Central memory CD8-positive, alpha-beta T cell (primary cell): ENCODE measurements around the gene CGNL1.

Source experiments
- ATAC-seq: fragments of 150-1000 bp; cut with Tn5 transposase; replicated peaks from 2 replicates; pipeline ENCODE4 v1.10.0; 2022; ENCODE audit warnings: mild to moderate bottlenecking, moderate FRiP score, moderate number of reproducible peaks; ENCODE audit not compliant: poor library complexity, severe bottlenecking; ENCODE audit errors: extremely low read depth
- DNase-seq, 2 donors: peaks; one replicate each; pipeline ENCODE4 v3.0.0; 2021; ENCODE audit warnings: low spot score in 2 of 2
- H3K27ac Mint-ChIP-seq: one replicate; pipeline ENCODE4 v1.8.0; 2022; ENCODE audit warnings: low read depth, mild to moderate bottlenecking, moderate library complexity, mixed read lengths
- H3K27me3 Mint-ChIP-seq: one replicate; pipeline ENCODE4 v1.8.0; 2022; ENCODE audit warnings: mixed read lengths
- H3K36me3 Mint-ChIP-seq: one replicate; pipeline ENCODE4 v1.8.0; 2022; ENCODE audit warnings: mild to moderate bottlenecking, moderate library complexity, mixed read lengths; ENCODE audit not compliant: insufficient read depth
- H3K4me1 Mint-ChIP-seq: one replicate; pipeline ENCODE4 v1.8.0; 2022; ENCODE audit warnings: mixed read lengths
- H3K4me3 Mint-ChIP-seq: one replicate; pipeline ENCODE4 v1.8.0; 2022; ENCODE audit warnings: mild to moderate bottlenecking, moderate library complexity, mixed read lengths
- H3K9me3 Mint-ChIP-seq: one replicate; pipeline ENCODE4 v1.8.0; 2022; ENCODE audit warnings: mixed read lengths

CGNL1 gene

GRCh38 chr15:57578288-57578900, 202.1 kb downstream of the CGNL1 start:
- Mint-ChIP-seq H3K27me3 (peaks cover 77% of the 10 kb centered on the region), H3K9me3 (peaks cover 8% of the 10 kb centered on the region), H3K4me1 (no peaks in the 10 kb centered on the region)

GRCh38 chr15:57580428-57580827, 204.1 kb downstream of the CGNL1 start:
- Mint-ChIP-seq H3K9me3 (peaks cover 10% of the 10 kb centered on the region), H3K27me3 (peaks cover 82% of the 10 kb centered on the region), H3K4me1 (no peaks in the 10 kb centered on the region), H3K27ac (no peak overlapping the region), H3K36me3 (peaks cover 2% of the 10 kb centered on the region), H3K4me3 (no peak overlapping the region)
- ATAC-seq (no peak), DNase-seq (no peak)

More at GRCh38 chr15:57578288-57578900, 202.1 kb downstream of the CGNL1 start:
- no peak for DNase-seq
- ATAC-seq, result no peak
- H3K4me3 Mint-ChIP-seq, result no peak overlapping the region
- H3K27ac Mint-ChIP-seq, result no peak overlapping the region
- peaks cover 2% of the 10 kb centered on the region for H3K36me3 Mint-ChIP-seq

GRCh38 chr15:57580866-57581265, 204.6 kb downstream of the CGNL1 start:
- ATAC-seq, result no peak
- H3K36me3 Mint-ChIP-seq, result peaks cover 2% of the 10 kb centered on the region
- no peak overlapping the region for H3K4me3 Mint-ChIP-seq
- peaks cover 82% of the 10 kb centered on the region for H3K27me3 Mint-ChIP-seq
- no peak overlapping the region for H3K27ac Mint-ChIP-seq
- H3K4me1 Mint-ChIP-seq, result no peaks in the 10 kb centered on the region
- peaks cover 10% of the 10 kb centered on the region for H3K9me3 Mint-ChIP-seq
- no peak for DNase-seq

- no peak for ATAC-seq
- H3K4me1 Mint-ChIP-seq, result no peaks in the 10 kb centered on the region
- peaks cover 10% of the 10 kb centered on the region for H3K9me3 Mint-ChIP-seq
- H3K36me3 Mint-ChIP-seq, result peaks cover 2% of the 10 kb centered on the region
- no peak for DNase-seq
- H3K4me3 Mint-ChIP-seq, result no peak overlapping the region
- peaks cover 77% of the 10 kb centered on the region for H3K27me3 Mint-ChIP-seq
- no peak overlapping the region for H3K27ac Mint-ChIP-seq
These were observed 205.8 kb downstream of the CGNL1 start for GRCh38 chr15:57582090-57582489.

DNA sequence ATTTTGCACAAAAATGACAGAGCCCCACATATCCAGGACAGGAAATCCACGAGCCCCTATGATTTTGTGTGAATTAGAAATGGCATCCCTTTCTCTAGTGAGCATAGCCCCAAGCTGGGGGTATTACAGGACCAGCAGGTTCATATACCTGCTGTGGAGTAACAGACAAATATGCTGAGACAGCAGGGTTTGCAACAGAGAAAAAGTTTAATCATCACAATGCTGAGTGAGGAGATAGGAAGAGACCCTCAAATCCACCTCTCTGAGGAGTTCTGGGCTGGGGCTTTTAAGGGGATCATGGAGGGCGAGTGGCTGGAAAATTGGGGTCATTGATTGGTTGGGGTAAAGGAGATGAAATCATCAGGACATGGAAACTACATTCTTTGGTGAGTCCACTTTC, 207.0 kb downstream of the CGNL1 start:
- Mint-ChIP-seq H3K27ac (no peak overlapping the region), H3K9me3 (peaks cover 10% of the 10 kb centered on the region), H3K4me1 (peaks cover 4% of the 10 kb centered on the region), H3K4me3 (no peak overlapping the region), H3K36me3 (peaks cover 2% of the 10 kb centered on the region), H3K27me3 (peaks cover 77% of the 10 kb centered on the region)
- no peak for ATAC-seq
- DNase-seq, result no peak

DNA sequence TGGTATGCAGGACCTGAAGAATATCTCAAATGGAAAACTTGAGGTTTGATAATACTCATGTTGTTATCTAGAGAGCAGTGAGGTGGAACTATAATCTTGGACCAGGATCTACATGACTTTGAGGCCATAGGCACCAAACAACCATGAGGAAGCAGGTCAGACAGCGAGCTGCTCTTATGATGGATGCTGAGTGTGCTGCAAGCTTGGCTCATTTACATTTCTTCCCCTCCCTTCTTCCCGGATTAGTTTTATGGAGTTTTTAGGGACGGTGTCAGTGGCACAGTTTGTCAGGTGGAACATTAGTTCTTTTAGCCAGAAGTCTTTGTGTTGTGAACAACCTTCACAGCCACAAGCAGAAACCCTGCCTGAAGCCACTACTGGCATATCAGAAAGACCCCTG, 207.4 kb downstream of the CGNL1 start:
- no peak overlapping the region for H3K4me3 Mint-ChIP-seq
- no peak for ATAC-seq

DNA sequence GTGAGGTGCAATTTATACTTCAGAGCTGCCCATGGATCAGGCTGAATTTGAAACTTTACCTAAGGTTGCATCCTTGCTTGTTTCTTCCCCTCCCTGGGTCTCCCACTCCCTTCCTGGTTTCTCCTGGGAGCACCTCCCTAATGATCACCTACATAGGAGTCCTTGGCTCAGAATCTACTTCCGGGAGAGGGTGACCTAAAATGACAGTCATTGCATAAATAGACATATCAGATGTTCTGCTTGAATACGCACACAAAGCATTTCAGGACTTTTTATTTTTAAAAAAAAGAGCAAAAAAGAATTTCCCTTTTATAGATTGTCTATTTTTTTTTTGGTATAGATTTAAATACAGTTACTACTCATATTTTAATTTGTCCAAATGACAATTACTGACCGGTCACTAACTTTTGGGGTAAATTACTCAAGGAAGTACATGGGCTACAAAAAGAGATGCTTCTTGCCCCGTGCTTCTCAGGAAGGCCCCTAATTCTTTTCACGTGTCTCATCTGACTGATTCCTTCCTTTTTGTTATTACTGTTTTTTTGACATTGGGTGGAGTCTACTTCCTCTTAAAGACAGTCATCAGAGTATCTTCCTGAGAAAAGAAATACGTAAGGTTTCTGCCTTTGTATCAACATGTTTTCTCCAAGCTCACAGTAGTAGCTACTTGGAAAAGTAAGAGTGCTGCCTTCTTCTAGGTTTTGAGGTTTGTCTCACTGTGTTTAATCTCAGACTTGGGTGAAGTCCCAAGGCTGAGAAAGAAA, 210.5 kb downstream of the CGNL1 start:
- Mint-ChIP-seq H3K27me3 (peaks cover 78% of the 10 kb centered on the region), H3K27ac (no peak overlapping the region), H3K4me1 (peaks cover 4% of the 10 kb centered on the region), H3K9me3 (peaks cover 10% of the 10 kb centered on the region), H3K4me3 (no peak overlapping the region), H3K36me3 (no peaks in the 10 kb centered on the region)
- ATAC-seq (no peak), DNase-seq (no peak)

More for the DNA sequence above, 207.4 kb downstream of the CGNL1 start:
- Mint-ChIP-seq H3K27me3 (peaks cover 77% of the 10 kb centered on the region), H3K27ac (no peak overlapping the region), H3K9me3 (peaks cover 10% of the 10 kb centered on the region), H3K36me3 (peaks cover 2% of the 10 kb centered on the region), H3K4me1 (peaks cover 4% of the 10 kb centered on the region)
- no peak for DNase-seq

DNA sequence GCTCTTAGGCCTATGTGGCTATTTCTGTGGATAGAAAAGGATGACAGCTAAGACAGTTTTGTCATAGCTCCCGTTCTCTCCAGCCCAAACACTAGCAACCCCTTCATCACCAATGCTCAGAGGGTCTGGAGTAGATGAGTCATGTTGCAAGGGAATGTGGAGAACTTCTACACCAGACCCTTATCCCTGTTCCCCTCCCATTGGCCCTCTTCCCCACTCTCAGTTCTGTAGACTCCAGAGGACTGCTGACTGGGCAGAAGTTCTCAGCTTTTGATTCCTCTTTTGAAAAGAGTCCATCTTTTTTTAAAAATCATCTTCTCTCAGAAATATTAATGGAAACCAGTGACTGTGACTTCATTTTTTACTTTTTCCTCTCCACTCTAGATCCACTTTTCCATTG, 213.0 kb downstream of the CGNL1 start:
- DNase-seq (no peak), ATAC-seq (no peak)
- no peak overlapping the region for H3K4me3 Mint-ChIP-seq
- no peaks in the 10 kb centered on the region for H3K9me3 Mint-ChIP-seq
- no peaks in the 10 kb centered on the region for H3K36me3 Mint-ChIP-seq
- peaks cover 4% of the 10 kb centered on the region for H3K4me1 Mint-ChIP-seq
- H3K27me3 Mint-ChIP-seq, result peaks cover 68% of the 10 kb centered on the region
- H3K27ac Mint-ChIP-seq, result no peak overlapping the region

DNA sequence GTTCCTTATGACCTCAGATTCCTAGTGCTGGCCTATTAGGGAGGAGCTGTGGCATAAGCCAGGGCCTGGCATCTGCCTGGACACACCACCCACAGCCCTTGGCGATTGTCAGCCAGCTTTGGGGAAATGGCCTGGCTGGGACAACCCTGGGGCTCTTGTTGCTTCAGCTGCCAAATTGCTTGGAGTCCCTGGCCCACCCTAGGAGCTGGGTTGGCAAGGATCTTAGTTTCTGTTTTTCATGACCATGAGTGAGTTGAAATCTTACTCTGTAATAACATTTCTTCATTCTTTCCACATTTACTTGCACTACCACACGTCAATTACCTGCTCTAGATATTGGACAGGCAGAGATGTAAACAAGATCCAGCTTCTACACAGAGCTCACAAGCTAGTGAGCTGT, 213.4 kb downstream of the CGNL1 start:
- Mint-ChIP-seq H3K36me3 (no peaks in the 10 kb centered on the region), H3K4me3 (no peak overlapping the region), H3K27me3 (peaks cover 68% of the 10 kb centered on the region), H3K4me1 (peaks cover 4% of the 10 kb centered on the region), H3K27ac (no peak overlapping the region), H3K9me3 (no peaks in the 10 kb centered on the region)
- ATAC-seq (no peak), DNase-seq (no peak)

DNA sequence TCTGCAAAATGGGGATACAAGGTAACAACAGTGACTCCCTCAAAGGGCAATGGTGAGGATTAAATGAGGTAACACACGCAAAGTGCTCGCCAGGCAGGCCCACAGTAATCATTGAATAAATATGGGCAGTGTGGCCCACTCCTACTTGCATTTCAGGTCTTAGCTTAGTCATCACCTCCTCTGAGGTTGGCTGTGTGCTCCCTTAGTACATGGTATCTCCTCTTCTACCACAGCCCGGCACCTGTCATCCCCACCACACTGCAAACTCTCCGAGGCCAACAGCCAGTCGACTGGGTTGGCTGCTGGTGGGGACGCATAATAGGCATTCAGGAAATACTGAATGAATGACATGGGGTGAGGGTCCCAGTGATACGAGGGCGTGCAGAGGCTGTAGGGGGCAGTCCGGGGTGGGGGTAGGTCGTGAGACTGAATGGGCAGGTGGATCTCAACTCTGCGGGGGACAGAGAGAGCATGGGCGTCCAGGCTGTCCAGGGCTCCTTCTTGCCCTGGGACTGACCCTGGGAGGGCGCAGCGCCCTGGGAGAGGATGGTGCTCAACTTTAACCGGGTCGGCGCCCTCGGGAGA, 215.0 kb downstream of the CGNL1 start:
- peaks cover 4% of the 10 kb centered on the region for H3K4me1 Mint-ChIP-seq
- H3K36me3 Mint-ChIP-seq, result no peaks in the 10 kb centered on the region
- no peak for DNase-seq
- no peak overlapping the region for H3K4me3 Mint-ChIP-seq
- H3K9me3 Mint-ChIP-seq, result no peaks in the 10 kb centered on the region
- peaks cover 63% of the 10 kb centered on the region for H3K27me3 Mint-ChIP-seq
- no peak overlapping the region for H3K27ac Mint-ChIP-seq
- no peak for ATAC-seq

- no peaks in the 10 kb centered on the region for H3K36me3 Mint-ChIP-seq
- DNase-seq (no peak), ATAC-seq (no peak)
- peaks cover 4% of the 10 kb centered on the region for H3K4me1 Mint-ChIP-seq
- no peak within 1 kb of the TSS for H3K4me3 Mint-ChIP-seq
- H3K9me3 Mint-ChIP-seq, result no peaks in the 10 kb centered on the region
- H3K27ac Mint-ChIP-seq, result no peak within 1 kb of the TSS
- peaks cover 69% of the 10 kb centered on the region for H3K27me3 Mint-ChIP-seq
These were observed 215.6 kb downstream of the CGNL1 start, which contains the start of gene MYZAP for GRCh38 chr15:57591822-57592367. Gene MYZAP (plus strand): TSS chr15:57591904. CDS start chr15:57592035, 131 bp downstream.

DNA sequence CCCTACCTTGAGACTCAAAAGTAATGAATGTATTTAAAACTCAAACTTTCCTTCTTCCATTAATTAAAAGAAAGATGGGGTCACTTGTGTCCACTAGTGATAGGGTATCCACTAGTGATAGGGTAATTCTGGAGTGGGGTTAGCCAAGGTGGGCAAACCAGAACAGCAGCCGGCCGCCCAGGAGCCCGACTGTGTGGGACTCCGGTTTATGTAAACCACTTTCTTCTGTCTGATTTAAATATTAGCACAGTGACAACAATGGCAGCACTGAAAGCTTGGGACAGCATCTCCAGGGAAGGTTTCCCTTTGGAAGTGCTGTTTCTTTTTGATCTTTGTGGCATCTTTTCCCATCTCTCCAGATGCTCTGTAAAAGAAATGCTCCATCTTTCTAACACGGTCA, 216.1 kb downstream of the CGNL1 start:
- Mint-ChIP-seq H3K36me3 (no peaks in the 10 kb centered on the region), H3K4me1 (peaks cover 2% of the 10 kb centered on the region), H3K27me3 (peaks cover 68% of the 10 kb centered on the region), H3K27ac (no peak overlapping the region), H3K4me3 (no peak overlapping the region), H3K9me3 (no peaks in the 10 kb centered on the region)
- ATAC-seq (no peak), DNase-seq (no peak)
